ENCODE data around the gene ACSM4.
A peak's percentile ranks its signal among the peaks of the same experiment; 100 is the strongest.

ACSM4 gene

DNA sequence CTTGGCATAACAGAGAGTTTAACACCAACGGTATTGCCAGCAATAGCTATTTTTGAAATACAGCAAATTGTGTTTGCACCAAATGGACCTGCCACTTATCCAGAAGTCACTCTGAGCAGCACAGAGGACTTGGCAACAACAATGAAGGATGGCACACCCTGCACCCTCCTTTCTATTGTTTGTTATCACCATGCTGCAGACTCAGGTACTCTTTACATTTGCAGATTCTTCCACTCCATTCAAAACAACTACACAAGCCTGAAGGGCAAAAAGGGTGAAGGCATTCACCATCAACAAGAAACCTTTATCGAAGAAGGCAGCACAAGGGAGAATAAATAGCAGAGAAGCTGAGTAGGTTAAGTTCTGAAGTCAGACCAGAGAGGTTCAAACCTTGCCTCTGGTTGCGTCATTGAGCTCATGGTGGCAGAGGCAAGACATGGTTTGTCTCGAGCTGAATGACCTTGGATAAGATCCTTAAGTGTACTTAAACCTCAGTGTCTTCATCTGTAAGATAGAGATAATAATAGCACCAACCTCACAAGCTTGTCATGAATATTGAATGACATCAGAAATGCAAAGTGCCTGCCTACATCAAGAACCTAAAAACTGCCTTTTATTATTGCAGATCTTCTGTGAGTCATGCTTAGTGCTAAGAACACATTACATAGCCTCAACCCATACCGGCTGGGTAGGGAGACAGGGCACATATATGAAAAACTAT is 1.4 kb upstream of the ACSM4 start:
- no peak overlapping the region for H3K4me3 ChIP-seq (ENCODE audit: low read length)
- TF ChIP-seq, protein P1, sequence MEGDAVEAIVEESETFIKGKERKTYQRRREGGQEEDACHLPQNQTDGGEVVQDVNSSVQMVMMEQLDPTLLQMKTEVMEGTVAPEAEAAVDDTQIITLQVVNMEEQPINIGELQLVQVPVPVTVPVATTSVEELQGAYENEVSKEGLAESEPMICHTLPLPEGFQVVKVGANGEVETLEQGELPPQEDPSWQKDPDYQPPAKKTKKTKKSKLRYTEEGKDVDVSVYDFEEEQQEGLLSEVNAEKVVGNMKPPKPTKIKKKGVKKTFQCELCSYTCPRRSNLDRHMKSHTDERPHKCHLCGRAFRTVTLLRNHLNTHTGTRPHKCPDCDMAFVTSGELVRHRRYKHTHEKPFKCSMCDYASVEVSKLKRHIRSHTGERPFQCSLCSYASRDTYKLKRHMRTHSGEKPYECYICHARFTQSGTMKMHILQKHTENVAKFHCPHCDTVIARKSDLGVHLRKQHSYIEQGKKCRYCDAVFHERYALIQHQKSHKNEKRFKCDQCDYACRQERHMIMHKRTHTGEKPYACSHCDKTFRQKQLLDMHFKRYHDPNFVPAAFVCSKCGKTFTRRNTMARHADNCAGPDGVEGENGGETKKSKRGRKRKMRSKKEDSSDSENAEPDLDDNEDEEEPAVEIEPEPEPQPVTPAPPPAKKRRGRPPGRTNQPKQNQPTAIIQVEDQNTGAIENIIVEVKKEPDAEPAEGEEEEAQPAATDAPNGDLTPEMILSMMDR (IDR thresholded peaks at IDR 0.05; ENCODE audit: insufficient read depth, low read depth, low read length, missing control alignments), result no peak
- no peak for DNase-seq (ENCODE audit: low read depth)

DNA sequence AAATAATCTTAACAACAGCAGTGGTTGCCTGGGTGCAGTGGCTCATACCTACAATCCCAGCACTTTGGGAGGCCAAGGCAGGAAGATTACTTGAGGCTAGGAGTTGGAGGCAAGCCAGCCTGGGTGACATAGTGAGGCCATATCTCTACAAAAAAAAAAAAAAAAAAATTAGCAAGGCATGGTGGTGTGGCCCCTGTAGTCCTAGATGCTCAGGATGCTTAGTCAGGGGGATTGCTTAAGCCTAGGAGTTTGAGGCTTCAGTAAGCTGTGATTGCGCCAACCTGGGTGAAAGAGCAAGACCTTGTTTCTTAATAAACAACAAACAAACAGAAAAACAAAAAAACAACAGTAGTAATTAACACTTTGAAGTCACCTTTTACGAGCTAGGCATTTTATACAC is 642 bp upstream of the ACSM4 start:
- TF ChIP-seq, protein P1 (IDR thresholded peaks at IDR 0.05; ENCODE audit: insufficient read depth, low read depth, low read length, missing control alignments), result no peak
- peak; percentile 8 for DNase-seq (ENCODE audit: low read depth)

DNA sequence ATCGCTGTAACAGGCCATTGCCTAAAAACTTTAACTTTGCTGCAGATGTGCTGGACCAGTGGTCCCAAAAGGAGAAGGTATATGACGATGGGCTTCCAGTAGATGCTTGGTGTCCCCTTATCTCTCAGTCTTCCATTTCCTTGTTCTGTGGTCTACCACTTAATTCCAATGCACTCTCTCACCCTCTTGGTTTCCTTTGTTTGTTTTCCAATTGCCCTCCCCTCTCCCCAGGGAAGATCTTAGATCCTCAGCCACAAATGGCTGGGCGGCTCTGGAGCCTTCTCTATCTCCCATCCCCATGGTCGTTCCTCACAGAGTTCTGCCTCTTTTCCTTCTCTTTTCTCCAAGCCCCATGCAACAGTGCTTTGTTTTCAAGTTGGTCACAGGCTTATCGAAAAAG is 584 bp downstream of the ACSM4 start:
- TF ChIP-seq, protein P1 (IDR thresholded peaks at IDR 0.05; ENCODE audit: insufficient read depth, low read depth, low read length, missing control alignments), result no peak
- DNase-seq (ENCODE audit: low read depth), result no peak
- H3K4me3 ChIP-seq (ENCODE audit: low read length), result no peak overlapping the region

More for the DNA sequence above, 642 bp upstream of the ACSM4 start:
- no peak overlapping the region for H3K4me3 ChIP-seq (ENCODE audit: low read length)

DNA sequence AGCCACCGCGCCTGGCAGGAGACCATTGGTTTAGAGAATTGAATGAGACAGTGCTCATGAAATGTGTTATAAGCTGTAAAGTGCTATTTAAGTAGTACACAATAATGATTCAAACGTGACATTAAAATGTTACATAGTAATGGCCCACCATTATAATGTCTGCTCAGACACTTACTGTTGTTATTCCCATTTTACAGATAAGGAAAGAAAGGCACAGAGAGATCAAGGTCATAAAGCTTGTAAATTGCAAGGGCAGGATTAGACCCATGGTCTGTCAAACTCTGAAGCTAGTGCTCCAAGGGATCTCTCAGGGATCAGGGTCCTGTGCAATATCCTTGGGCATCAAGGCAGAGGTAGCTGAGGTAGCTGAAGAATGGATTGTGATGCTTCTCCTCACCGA is 6.2 kb downstream of the ACSM4 start:
- TF ChIP-seq, protein P1 (IDR thresholded peaks at IDR 0.05; ENCODE audit: insufficient read depth, low read depth, low read length, missing control alignments), result no peak
- DNase-seq (ENCODE audit: low read depth), result no peak
- no peak overlapping the region for H3K4me3 ChIP-seq (ENCODE audit: low read length)

DNA sequence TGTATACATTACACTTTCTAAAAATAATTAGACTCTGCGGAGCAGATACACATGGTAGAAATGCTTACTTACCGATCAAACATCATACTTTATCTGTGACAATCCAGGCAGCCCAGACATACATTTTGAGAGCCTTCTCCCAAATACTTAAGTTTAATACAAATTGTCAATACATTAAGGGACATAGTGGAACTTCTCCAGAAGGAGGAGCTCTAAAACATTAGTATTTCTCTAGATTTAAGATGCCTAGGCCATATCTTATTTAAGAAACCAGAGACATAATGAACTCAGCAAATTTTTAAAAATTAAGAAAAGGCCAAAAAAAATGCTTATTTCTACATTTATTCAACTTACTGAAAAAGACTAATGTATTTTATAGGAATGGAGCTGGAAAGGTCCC is 16.1 kb downstream of the ACSM4 start:
- TF ChIP-seq, protein P1 (IDR thresholded peaks at IDR 0.05; ENCODE audit: insufficient read depth, low read depth, low read length, missing control alignments), result no peak
- no peak overlapping the region for H3K4me3 ChIP-seq (ENCODE audit: low read length)
- no peak for DNase-seq (ENCODE audit: low read depth)

DNA sequence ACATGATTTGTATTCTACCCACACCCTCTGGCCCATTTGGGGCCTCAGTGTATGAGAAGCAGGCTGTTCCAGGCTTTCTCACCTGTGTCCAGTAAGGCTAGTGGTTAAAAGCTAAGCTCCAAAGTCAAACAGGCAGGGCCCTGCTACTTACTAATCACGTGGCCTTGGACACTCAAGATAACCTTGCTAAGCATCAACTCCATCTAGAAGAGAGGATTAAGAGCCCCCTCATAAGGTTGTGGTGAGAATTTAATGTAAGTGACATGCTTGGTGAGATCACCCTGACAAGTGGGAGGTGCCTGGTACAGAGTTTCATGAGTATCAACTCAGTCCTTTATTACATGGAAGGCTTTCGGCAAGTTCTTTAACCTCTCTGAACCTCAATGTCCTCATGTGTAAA is 17.8 kb downstream of the ACSM4 start:
- H3K4me3 ChIP-seq (ENCODE audit: low read length), result no peak overlapping the region
- TF ChIP-seq, protein P1 (IDR thresholded peaks at IDR 0.05; ENCODE audit: insufficient read depth, low read depth, low read length, missing control alignments), result no peak
- DNase-seq (ENCODE audit: low read depth), result no peak

DNA sequence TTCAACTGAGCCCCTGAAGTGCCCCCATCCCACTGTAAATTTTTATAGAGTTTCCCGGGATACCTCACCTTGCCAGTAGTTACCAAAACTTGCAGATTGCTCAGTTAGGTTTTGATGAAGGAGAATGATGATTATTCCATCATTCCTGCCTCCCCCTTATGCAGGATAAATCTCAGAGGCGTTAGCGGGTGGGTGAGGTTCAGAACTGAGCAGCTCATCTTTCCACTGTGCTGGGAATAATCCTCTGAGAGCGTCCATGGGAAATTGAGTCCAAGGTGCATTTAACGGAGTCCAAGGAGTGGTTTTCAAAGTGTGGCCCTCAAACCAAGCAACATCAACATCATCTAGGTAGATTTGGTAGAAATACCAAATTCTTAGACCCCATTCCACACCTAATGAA is 18.7 kb downstream of the ACSM4 start:
- TF ChIP-seq, protein P1 (IDR thresholded peaks at IDR 0.05; ENCODE audit: insufficient read depth, low read depth, low read length, missing control alignments), result no peak
- no peak for DNase-seq (ENCODE audit: low read depth)
- no peak overlapping the region for H3K4me3 ChIP-seq (ENCODE audit: low read length)

All from epithelial cell of esophagus (primary cell).